Raji (cell line): ENCODE measurements around the gene CFAP157.

Experiments
- POLR2A ChIP-seq: IDR thresholded peaks from 2 replicates; pipeline ENCODE4 v1.6.1; 2011; ENCODE audit warnings: low read depth, low read length, control low read depth; ENCODE audit not compliant: insufficient read depth

CFAP157 gene

DNA sequence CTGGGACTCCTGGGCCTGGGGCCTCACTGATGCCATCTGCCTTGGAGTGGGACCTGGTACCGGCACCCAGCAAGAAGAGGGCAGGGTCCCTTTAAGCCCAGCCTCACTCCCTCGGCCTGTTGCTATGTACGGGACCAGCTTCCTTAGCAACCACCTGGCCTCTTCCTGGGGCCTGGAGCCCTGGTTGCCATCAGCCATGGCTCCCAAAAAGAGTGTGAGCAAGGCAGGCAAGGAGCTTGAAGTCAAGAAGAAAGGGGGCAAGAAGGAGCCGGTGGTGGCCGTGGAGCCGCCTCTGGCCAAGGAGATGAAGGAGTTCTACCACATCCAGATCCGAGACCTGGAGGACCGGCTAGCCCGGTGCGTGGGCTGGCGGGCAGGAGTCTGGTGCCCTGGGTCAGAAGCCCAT is at the start of gene CFAP157:
Gene CFAP157 (plus strand): TSS at position 153 of the 406 bp plus-strand sequence. CDS start 44 bp downstream, at position 197.
- TF ChIP-seq POLR2A = no peak

DNA sequence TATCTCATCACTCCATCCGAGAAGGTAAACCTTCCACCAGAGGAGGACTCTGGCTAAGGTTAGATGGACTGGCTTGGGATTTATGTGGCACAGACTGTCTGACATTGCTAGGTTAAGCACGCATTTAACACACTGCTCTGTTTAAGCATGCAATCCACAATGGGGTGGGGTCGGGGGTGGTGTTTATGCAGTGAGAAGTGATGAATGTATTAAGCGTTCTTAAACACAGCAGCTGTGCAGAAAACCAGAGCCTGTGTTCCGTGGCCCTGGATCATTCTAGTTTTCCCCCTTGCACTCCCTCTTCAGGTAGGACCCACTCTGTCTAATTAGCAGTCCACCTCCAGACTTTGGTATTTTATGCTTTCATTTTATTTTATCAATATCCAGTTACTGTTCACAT is 48.4 kb upstream of the CFAP157 start:
- no peak for TF ChIP-seq POLR2A

DNA sequence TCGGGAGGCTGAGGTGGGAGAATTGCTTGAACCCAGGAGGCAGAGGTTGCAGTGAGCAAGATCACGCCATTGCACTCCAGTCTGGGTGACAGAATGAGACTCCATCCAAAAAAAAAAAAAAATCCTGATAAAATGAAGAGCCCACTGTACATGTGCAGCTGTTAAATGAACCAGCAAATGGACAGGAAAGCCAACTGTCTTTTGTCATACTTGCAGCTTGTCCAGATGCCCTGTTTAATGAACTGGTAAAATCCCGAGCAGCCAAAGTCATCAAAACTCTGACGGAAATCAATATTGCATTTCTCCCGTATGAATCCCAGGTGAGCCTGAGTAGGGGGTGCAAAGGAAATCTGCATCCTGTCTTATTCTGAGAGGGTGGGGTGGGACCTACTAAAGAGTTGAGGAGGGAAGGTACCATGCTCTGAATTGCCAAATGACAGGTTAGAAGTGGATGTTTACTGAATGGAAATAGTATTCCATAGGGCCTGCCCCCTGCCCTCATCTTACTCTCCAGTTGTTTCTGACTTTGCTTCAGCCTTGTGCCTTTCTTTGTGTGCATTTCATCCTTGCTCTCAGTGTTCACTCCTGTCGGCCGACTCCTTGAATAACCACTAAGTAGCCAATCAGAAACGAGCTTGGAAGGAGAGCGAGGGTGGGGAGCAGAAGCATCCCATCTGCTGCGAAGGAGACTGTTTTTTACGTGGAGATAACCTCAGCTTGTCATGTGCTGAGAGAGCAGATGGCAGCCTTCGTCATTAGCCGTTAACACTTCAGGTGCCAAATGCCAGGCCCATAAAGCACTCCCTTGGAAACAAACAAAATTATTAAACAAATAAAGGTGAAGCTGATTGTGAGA is 45.7 kb upstream of the CFAP157 start:
- no peak for TF ChIP-seq POLR2A

DNA sequence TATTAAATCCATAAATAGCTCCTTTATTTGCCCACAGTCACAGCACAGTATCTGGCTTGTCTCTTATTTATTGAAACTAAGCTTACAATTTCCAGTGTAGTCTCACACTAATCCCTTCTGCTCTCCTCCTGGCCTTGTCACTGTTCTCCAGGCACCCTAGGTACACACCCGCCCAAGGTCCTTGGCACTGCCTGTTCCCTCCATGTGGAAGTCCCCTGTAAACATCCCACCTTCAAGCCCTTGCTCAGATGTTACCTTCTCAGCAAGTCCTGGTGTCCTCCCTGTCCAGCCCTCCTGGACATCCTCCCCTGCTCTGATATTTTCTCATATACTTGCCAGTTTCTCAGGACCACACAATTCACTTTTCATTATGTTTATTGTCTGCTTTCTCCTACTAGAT is 44.2 kb upstream of the CFAP157 start:
- no peak for TF ChIP-seq POLR2A

DNA sequence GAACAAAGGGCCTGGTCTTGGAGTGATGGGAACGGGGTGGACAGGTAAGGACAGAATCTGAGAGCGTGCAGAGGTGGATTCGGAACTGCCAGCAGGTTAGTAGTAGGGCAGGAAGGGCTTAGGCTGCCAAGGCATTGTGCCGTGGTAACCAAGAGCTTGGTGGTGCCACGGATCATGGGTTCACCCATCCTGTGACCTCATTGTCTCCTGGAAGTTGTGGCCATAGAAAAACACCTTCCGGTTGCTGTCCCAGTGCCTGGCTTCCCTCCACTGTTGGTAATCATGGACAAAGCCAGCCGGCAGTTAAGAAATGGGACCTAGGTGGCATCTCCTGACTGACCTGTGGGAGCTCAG is 42.5 kb upstream of the CFAP157 start:
- no peak for TF ChIP-seq POLR2A

DNA sequence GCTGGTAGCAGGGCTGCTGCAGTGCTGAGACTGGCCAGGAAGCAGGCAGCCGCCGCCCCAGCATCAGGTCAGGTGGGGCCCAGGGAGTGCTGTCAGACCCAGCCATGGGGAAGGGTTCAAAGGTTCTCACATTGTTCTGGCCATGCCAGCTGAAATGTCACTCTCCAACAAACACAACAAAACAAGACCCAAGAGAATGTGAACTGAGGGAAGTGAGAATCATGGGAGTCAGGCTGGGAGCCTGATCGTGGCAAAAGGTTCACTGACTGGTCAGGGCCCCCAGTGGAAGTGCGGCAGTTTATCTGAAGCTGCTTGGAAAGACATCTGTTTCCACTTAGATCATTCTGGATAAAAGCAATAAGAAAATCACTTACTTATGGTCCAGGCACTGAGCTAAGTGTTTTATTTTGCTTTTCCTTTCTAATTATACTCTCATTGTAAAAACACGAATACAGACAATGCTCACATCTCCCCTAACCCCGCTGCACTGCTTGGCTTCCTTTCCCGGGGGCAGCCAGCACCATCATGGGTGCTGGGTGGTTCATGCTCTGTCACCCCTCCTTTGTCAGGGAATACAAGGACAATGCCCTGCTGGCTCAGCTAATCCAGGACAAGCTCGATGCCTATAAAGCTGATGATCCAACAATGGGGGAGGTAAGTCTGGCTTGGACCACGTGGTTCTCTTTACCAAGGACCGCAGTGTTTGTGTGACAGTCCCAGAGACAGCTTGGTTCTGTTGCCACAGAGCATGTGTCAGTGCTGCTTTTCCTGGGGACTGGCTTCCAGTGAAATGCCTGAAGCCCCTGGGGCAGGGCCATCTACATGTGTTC is 41.9 kb upstream of the CFAP157 start:
- no peak for TF ChIP-seq POLR2A

DNA sequence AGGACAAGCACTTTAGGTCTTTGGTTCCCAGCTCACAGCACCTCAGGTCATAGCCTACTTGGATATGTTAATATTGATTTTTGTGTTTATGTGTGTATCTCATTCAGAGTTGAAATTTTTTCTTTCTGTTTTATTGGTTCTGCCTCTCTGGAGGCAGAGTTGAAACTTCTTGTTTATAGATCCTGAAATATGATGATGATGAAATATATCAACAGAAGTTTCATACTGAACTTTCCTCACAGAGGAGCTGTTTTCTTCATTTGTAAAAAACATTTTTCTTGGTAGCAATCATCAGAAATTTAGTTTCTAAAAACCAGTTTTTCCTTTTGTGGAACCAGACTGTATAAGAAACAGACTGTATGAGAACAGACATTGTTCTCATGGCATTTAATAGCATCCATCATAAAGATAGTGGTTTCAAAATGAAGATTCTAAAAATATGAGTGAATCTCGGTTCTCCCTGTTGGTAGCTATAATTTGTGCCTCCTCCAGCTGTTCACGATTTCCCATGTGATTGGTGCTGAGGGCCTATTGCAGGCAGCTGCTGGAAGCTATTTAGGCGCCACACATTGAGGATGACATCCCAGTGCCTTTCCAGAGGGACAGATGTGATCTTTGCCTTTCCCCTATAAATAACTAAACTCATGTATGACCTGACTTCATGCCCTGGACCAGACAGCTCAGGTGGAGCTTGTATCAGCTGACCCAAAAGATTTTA is 39.5 kb upstream of the CFAP157 start:
- TF ChIP-seq POLR2A = no peak

DNA sequence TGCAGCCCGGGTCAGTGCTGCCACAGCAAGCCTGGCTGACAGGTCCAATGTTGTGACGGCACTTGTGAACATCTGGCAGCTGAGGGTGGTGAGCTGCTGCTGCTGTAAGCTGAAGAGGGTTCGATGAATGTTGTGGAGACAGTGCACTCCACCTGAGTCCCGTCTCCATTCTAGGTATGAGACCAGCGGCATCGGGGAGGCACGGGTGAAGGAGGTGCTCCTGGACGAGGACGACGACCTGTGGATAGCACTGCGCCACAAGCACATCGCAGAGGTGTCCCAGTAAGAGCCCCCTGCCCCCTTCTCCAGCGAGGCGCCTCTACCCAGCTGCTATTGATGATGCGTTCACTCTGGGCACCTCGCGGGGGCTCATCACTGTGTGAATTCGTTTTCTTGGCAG is 38.9 kb upstream of the CFAP157 start:
- no peak for TF ChIP-seq POLR2A

DNA sequence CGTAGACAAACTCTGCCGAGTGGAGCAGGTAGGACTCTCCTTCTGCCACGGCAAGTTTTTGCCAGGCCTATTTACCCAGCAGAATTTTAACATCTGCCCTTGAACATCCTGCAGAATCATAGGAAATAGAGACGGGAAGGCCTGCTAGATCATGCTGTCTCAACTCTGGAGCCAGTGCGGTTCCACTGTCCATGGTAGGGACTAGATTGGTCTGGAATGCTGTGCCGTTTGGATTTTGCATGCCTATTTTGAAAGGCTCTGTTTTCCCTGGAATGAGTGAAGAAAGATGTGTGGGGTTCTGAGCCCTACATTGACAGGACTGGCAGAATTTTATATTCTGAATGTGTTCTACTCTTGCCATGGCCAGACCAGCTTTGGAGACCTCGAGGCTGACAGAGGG is 33.6 kb upstream of the CFAP157 start:
- TF ChIP-seq POLR2A = no peak

DNA sequence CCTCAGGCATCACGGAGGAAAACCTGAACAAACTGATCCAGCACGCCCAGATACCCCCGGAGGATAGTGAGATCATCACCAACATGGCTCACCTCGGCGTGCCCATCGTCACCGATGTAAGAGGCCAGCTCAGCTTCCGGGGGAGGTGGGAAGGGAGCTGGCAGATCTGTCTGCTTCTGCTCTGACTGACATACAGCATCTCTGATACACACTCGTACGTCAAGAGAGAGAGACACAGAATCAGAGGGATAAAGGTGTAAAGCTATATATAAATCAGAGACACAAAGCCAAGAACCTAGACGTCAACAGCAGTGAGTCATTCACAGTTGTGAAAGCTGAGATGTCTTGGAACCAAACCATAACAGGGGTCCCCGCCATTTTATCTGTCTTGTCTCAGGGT is 30.1 kb upstream of the CFAP157 start:
- no peak for TF ChIP-seq POLR2A

DNA sequence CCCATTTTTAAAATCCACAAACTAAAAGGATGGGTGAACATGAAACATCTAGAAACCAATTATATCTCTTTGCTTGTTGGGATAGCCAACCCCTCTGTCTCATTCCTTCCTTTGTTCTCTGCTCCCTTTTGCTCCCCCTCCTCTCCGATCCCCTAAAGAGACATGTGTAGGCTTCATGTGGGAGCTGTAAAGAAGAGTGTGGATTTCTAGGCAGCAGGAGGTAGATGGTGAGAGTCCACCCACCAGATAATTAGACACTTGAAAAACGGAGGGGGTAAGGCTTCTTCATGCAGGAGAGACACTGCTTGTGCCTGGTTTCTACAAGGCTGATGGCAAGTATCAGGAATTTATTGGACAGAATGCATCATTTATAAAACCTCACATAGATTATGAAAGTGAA is 27.3 kb upstream of the CFAP157 start:
- TF ChIP-seq POLR2A = no peak

DNA sequence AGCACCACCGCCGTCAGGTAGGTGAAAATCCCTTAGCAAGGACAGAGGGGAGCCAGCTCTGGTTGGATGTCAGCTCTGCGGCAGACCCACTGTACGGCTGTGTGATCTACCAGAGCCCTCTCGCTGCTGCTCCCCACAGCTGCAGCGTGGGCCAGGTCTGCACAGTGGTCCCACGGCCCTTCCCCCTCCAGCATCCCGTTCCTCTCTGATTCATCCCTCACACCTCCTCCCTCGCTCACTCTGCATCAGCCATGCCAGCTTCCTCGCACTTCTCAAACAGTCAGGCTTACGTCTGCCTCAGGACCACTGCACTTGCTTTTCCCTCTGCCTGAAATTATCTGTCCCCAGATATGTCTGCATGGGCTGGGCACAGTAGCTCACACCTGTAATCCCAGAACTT is 26.6 kb upstream of the CFAP157 start:
- TF ChIP-seq POLR2A = no peak

DNA sequence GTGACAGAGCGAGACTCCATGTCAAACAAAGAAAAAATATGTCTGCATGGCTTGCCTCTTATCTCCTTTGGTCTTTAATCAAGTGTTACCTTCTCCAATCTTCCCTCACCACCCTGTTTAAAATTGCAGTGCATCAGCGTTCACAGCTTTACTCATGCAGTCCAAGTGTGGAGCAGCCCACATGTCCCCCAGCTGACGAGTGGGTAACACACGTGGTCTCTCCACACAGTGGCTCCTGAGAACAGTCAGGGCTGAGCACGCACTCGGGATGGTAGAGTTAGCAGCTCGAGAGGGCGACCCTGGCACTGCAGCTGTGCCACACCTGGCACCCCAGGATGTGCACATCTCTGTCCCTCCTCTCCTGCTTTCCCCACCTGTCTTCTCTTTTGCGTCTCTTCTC is 25.9 kb upstream of the CFAP157 start:
- no peak for TF ChIP-seq POLR2A

DNA sequence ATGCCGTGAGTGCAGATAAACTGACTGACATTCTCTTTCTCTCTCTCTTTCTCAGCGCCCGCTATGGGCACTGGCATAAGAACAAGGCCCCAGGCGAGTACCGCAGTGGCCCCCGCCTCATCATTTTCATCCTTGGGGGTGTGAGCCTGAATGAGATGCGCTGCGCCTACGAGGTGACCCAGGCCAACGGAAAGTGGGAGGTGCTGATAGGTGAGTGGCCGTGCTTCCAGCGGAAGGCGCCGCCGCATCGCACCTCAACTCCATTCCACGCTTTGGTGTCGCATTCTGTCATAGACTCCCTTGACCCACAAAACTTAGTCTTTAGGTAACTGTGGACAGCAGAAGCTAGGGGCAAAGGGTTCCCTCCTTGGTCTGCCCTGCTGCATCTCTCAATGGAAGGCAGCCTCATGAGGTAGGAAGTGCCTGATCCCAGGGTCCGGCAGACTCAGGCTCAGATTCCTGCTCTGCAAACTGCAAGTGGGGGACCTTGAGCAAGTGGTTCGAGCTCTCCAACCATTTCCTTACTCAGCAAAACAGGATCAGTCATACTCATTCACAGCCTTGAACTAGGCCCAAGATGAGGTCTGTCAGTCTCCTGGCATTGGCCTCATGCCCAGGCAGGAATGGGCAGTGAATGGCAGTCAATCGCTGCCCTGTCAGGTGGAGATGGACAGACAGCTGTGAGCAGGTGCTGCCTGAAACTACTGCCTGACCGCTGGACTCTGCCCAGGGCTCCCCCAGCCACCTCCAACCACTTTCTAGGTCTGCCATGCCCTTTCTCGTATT is 24.2 kb upstream of the CFAP157 start:
- TF ChIP-seq POLR2A = no peak

DNA sequence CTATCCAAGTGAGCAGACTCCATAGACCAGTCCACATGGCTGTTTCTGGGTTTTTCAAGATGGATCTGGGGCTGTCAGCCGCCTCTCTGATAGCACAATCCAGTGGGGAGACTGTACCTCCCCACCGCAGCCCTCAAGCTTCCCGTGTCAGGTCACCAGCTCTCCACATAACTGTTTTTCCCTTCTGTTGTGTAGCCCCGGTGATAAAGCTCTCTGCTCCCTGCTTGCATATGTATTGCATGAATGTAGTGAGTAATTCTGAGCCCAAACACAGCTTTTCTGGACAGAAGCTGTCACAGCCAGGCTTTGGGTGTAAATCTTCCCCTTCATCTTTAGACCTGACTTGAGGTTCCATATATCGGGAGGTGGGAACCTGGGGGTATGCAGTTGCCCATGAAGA is 23.1 kb upstream of the CFAP157 start:
- no peak for TF ChIP-seq POLR2A
